Muscle layer of colon (tissue), 2 donors: Measurements from ENCODE around the gene LSAMP.

Experiments
- H3K27ac ChIP-seq: one replicate; pipeline ENCODE4 v1.7.0; 2013; ENCODE audit warnings: low read depth, mild to moderate bottlenecking, low read length, moderate library complexity
- H3K27me3 ChIP-seq, 2 donors: one replicate each; pipeline ENCODE4 v1.7.0; 2013; ENCODE audit warnings: low read length in 2 of 2, mild to moderate bottlenecking in 2 of 2; ENCODE audit not compliant: insufficient read depth in 2 of 2, control insufficient read depth in 1 of 2
- H3K36me3 ChIP-seq: one replicate; pipeline ENCODE4 v1.7.0; 2013; ENCODE audit warnings: mild to moderate bottlenecking, low read length; ENCODE audit not compliant: insufficient read depth
- H3K4me1 ChIP-seq: one replicate; pipeline ENCODE4 v1.7.0; 2013; ENCODE audit warnings: mild to moderate bottlenecking, low read length; ENCODE audit not compliant: insufficient read depth
- H3K4me3 ChIP-seq, 2 donors: one replicate each; pipeline ENCODE4 v1.7.0; 2013; ENCODE audit warnings: low read length in 2 of 2, low read depth in 1 of 2, mild to moderate bottlenecking in 1 of 2, moderate library complexity in 1 of 2
- H3K9ac ChIP-seq: one replicate; pipeline ENCODE4 v1.7.0; 2013; ENCODE audit warnings: low read length
- H3K9me3 ChIP-seq: one replicate; pipeline ENCODE4 v1.7.0; 2013; ENCODE audit warnings: mild to moderate bottlenecking, low read length
- donor health status: abdominal sarcoma.
- donor health status: Adenocarcinoma of cecum.

Gene LSAMP

GRCh38 chr3:116129187-116129946 is 315.9 kb downstream of the LSAMP start:
- Histone ChIP-seq H3K4me3 (no peak overlapping the region), H3K4me1 (peaks cover 1% of the 10 kb centered on the region), H3K9ac (no peak overlapping the region), H3K27ac (no peak overlapping the region), H3K27me3 (no peaks in the 10 kb centered on the region), H3K9me3 (no peaks in the 10 kb centered on the region), H3K36me3 (no peaks in the 10 kb centered on the region)

DNA sequence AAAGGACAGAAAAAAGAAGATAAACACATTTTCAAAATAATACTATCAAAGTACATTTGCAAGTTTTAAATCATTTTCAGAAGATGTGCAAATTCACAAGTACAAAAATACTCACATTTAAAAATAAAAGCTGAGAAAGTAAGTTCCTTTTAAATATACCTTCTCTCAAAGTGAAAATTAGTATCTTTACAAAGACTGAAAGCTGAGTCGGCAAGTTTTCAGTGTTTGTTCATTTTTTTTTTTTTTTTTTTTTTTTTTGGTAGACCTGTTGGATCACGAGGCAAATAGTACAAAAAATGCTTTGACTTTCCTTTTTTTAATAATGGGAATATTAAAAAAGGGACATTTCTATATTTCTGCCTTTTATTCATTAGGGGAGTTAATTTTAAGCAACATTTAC is 317.8 kb downstream of the LSAMP start:
- Histone ChIP-seq H3K4me3 (no peak overlapping the region), H3K36me3 (no peaks in the 10 kb centered on the region), H3K4me1 (no peaks in the 10 kb centered on the region), H3K27me3 (no peaks in the 10 kb centered on the region), H3K9ac (no peak overlapping the region), H3K9me3 (no peaks in the 10 kb centered on the region), H3K27ac (no peak overlapping the region)

DNA sequence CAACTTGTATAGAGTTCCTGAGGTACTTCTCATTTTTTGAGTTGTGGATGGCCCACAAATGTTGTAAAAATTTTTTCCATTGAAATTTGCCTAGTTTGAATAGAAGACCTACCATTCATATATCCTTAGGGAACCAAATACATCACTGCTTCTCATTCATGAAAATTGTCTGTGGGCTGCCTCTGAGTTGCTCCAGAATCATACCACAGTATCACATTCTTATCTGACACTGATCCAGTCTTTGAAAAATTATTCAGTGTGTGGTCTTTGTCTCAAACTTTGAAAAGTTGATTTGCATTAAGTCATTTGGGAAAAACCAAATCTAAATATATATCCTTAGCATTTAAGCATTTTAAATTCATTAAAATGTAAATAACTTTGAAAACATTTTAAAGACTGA is 321.1 kb downstream of the LSAMP start:
- H3K27ac ChIP-seq = no peak overlapping the region
- no peak overlapping the region for H3K4me3 ChIP-seq
- H3K4me1 ChIP-seq = no peaks in the 10 kb centered on the region
- H3K27me3 ChIP-seq = no peaks in the 10 kb centered on the region
- no peaks in the 10 kb centered on the region for H3K9me3 ChIP-seq
- no peak overlapping the region for H3K9ac ChIP-seq
- no peaks in the 10 kb centered on the region for H3K36me3 ChIP-seq

DNA sequence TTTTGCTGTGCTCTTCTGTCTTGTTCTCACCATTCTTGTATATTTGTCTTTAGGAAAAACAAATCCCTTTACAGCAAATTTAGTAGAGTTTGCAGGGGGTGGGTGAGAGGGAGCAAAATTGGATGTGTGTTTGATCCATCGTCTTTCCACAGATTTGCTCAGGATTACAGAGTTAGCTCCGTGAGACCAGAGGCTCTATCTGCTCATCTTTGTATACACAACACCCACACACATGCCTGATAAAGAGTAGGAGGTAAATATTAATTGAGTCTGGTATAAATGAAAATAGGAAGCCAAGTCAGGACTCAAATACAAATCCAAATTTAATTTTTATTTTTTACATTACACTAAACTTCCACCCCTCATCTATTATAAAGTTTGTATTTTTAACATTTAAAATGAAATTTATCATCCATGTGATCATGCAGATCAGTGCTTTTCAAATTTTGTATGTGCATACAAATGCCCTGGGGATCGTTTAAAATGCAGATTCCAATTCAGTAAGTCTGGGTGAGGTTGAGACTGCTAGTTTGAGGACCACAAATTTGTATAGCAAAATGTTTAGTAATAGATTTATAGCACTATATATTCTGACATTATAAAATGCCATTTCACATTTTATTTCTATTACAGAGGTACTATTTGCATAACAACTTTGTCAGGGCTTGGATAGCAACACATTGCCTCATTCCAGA is 326.7 kb downstream of the LSAMP start:
- Histone ChIP-seq H3K27ac (no peak overlapping the region), H3K36me3 (no peaks in the 10 kb centered on the region), H3K9ac (no peak overlapping the region), H3K9me3 (no peaks in the 10 kb centered on the region), H3K4me1 (peaks cover 3% of the 10 kb centered on the region), H3K4me3 (no peak overlapping the region), H3K27me3 (no peaks in the 10 kb centered on the region)

DNA sequence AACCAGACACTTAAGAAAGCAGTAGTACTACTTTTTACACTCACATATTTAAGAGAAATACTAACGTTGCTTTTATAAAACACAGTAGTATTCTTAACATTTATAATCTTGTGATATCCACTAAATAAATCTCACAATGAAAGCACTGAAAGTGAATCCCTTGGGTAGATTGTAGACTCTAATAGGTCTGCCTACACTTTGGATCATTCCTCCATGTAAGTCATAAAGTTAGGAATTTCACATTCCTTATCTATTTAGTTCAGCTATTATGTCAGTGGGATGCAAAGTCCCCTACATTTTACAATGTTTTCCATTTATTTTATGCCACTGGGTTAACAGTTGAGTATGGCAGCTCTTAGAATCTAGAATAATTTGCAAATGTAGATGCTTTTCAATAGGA is 330.7 kb downstream of the LSAMP start:
- Histone ChIP-seq H3K4me1 (peaks cover 11% of the 10 kb centered on the region), H3K27me3 (no peaks in the 10 kb centered on the region), H3K36me3 (no peaks in the 10 kb centered on the region), H3K27ac (no peak overlapping the region), H3K9me3 (no peaks in the 10 kb centered on the region), H3K4me3 (no peak overlapping the region), H3K9ac (no peak overlapping the region)

GRCh38 chr3:116112696-116113095 is 332.6 kb downstream of the LSAMP start:
- Histone ChIP-seq H3K4me3 (no peak overlapping the region), H3K4me1 (peaks cover 8% of the 10 kb centered on the region), H3K27me3 (no peaks in the 10 kb centered on the region), H3K36me3 (no peaks in the 10 kb centered on the region), H3K9ac (no peak overlapping the region), H3K27ac (no peak overlapping the region), H3K9me3 (no peaks in the 10 kb centered on the region)

DNA sequence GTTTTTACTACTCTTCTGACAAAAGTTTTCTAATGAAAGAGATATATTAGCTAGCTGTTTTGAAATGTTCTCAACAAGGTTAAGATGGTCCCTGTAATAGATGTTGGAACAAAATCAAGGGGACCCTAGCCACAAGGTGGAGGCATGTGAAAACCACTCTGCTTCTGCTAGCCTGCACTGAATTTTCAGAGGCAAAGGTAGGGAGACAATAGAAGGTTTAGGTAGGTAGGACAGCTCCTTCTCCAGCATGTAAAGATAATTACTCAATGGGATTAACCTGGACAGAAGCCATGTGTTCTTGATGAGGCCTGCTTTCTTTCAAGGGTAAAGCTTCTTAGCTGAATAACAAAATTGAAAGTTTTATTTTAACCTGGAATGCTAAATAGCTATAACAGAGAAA is 333.5 kb downstream of the LSAMP start:
- no peaks in the 10 kb centered on the region for H3K9me3 ChIP-seq
- no peaks in the 10 kb centered on the region for H3K36me3 ChIP-seq
- H3K4me1 ChIP-seq = peaks cover 8% of the 10 kb centered on the region
- H3K27ac ChIP-seq = no peak overlapping the region
- H3K27me3 ChIP-seq = no peaks in the 10 kb centered on the region
- no peak overlapping the region for H3K4me3 ChIP-seq
- H3K9ac ChIP-seq = no peak overlapping the region

GRCh38 chr3:116103868-116104530 is 341.3 kb downstream of the LSAMP start:
- no peaks in the 10 kb centered on the region for H3K4me1 ChIP-seq
- no peak overlapping the region for H3K4me3 ChIP-seq
- H3K27me3 ChIP-seq = no peaks in the 10 kb centered on the region
- H3K27ac ChIP-seq = no peak overlapping the region
- H3K9me3 ChIP-seq = no peaks in the 10 kb centered on the region
- no peaks in the 10 kb centered on the region for H3K36me3 ChIP-seq
- H3K9ac ChIP-seq = no peak overlapping the region

GRCh38 chr3:116102037-116102436 is 343.2 kb downstream of the LSAMP start:
- H3K9me3 ChIP-seq = no peaks in the 10 kb centered on the region
- H3K36me3 ChIP-seq = no peaks in the 10 kb centered on the region
- no peaks in the 10 kb centered on the region for H3K4me1 ChIP-seq
- H3K4me3 ChIP-seq = no peak overlapping the region
- H3K9ac ChIP-seq = no peak overlapping the region
- no peak overlapping the region for H3K27ac ChIP-seq
- no peaks in the 10 kb centered on the region for H3K27me3 ChIP-seq

- Histone ChIP-seq H3K9ac (no peak overlapping the region), H3K4me1 (no peaks in the 10 kb centered on the region), H3K27me3 (no peaks in the 10 kb centered on the region), H3K9me3 (no peaks in the 10 kb centered on the region), H3K4me3 (no peak overlapping the region), H3K36me3 (no peaks in the 10 kb centered on the region), H3K27ac (no peak overlapping the region)
These were observed 348.1 kb downstream of the LSAMP start for GRCh38 chr3:116097226-116097625.

- Histone ChIP-seq H3K27ac (no peak overlapping the region), H3K36me3 (no peaks in the 10 kb centered on the region), H3K4me3 (no peak overlapping the region), H3K9me3 (no peaks in the 10 kb centered on the region), H3K27me3 (no peaks in the 10 kb centered on the region), H3K4me1 (no peaks in the 10 kb centered on the region), H3K9ac (no peak overlapping the region)
These were observed 348.7 kb downstream of the LSAMP start for GRCh38 chr3:116096631-116097030.
